C4-2B (cell line): ENCODE measurements around the gene ARMC8.

Experiments
- CTCF ChIP-seq: fragments of 450-650 bp; conservative IDR thresholded peaks from 2 replicates; pipeline ENCODE4 v1.5.1; 2017; ENCODE audit warnings: mild to moderate bottlenecking
- ZFX ChIP-seq: fragments of 450-650 bp; IDR thresholded peaks from 2 replicates; pipeline ENCODE4 v1.6.1; 2017

GRCh38 chr3:138202945-138203701 is 16.0 kb downstream of the ARMC8 start:
- TF ChIP-seq CTCF (no peak), ZFX (no peak)
